Transverse colon (tissue), 4 donors: ENCODE results near the gene ABCG1.

Experiments used
- CTCF ChIP-seq, 5 experiments: fragments of 200-600 bp in 3 of 5; fragments of 450-650 bp in 2 of 5; sonication (generic) in 3 of 5; IDR thresholded peaks; 1 replicate in 2 of 5; 2 replicates in 3 of 5; pipeline ENCODE4 v1.5.1; 2016 to 2017; ENCODE audit warnings: antibody characterized with exemption in 5 of 5, inconsistent platforms in 3 of 5, mild to moderate bottlenecking in 2 of 5, moderate library complexity in 1 of 5
- POLR2AphosphoS5 ChIP-seq, 3 donors: sonication (generic); formaldehyde crosslinking; IDR thresholded peaks; one replicate each; pipeline ENCODE4 v1.6.1; 2016; ENCODE audit warnings: antibody characterized with exemption in 3 of 3

- TF ChIP-seq CTCF (IDR thresholded peaks at IDR 0.05) = no peak
- TF ChIP-seq POLR2AphosphoS5 (IDR thresholded peaks at IDR 0.05) = no peak
Measured at GRCh38 chr21:42219606-42220137, 732 bp downstream of the ABCG1 start.
